ENCODE data around the gene GPR62. TPM values are rescaled to one million over a fixed set of nuclear protein-coding genes. Genes with fewer than 3 reads are reported as not detected.
"Not testable (repeated sequence)": the region's sequence is repeated elsewhere in the genome, so short reads cannot be mapped to it uniquely, and the experiment has no call there.

Gene GPR62
- total RNA-seq, 3 donors from 2014 or later (not counting 1 experiment from before 2014, with no cell fraction given), result not detected

DNA sequence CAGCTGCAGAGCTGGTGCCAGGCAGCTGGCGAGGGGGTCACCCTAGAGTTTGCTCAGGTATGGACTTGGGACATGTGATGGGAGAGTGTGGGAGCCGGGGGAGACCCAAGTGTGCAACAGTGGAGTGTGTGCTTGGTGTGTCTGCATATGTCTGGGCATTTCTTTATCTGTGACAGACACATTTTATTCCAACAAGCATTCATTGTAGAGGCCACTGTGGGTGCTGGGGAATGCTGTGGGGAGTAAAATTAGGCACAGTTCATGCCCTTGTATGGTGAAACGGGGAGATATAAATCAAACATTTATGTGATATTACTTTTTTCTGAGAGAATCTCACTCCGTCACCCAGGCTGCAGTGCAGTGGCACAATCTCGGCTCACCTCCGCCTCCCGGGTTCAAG, 32.4 kb downstream of the GPR62 start:
- ATAC-seq (no peak), DNase-seq (no peak)
- Histone ChIP-seq H3K27me3 (ENCODE audit: control insufficient read depth, insufficient read depth, low read length) (no peaks in the 10 kb centered on the region), H3K27ac (ENCODE audit: low read length) (no peak overlapping the region), H3K36me3 (ENCODE audit: control insufficient read depth, insufficient read depth, low read length) (peaks cover 3% of the 10 kb centered on the region), H3K4me1 (ENCODE audit: control insufficient read depth, insufficient read depth, low read length) (peaks cover 13% of the 10 kb centered on the region), H3K4me3 (ENCODE audit: low read length) (no peak overlapping the region), H3K9me3 (ENCODE audit: control insufficient read depth, insufficient read depth, low read length) (no peaks in the 10 kb centered on the region)
- Mint-ChIP-seq H3K36me3 (no peaks in the 10 kb centered on the region), H3K27ac (peak overlapping the region in 1 of 2 donors; percentile 46), H3K4me3 (no peak overlapping the region), H3K4me1 (peaks cover 13 to 28% of the 10 kb centered on the region in 2 donors), H3K27me3 (ENCODE audit: low read depth in 2 of 2) (no peaks in the 10 kb centered on the region), H3K9me3 (no peaks in the 10 kb centered on the region)
- 95% methylated on average over 7 of the region's 7 CpGs for WGBS (ENCODE audit: insufficient coverage)
- TF ChIP-seq, protein P1, sequence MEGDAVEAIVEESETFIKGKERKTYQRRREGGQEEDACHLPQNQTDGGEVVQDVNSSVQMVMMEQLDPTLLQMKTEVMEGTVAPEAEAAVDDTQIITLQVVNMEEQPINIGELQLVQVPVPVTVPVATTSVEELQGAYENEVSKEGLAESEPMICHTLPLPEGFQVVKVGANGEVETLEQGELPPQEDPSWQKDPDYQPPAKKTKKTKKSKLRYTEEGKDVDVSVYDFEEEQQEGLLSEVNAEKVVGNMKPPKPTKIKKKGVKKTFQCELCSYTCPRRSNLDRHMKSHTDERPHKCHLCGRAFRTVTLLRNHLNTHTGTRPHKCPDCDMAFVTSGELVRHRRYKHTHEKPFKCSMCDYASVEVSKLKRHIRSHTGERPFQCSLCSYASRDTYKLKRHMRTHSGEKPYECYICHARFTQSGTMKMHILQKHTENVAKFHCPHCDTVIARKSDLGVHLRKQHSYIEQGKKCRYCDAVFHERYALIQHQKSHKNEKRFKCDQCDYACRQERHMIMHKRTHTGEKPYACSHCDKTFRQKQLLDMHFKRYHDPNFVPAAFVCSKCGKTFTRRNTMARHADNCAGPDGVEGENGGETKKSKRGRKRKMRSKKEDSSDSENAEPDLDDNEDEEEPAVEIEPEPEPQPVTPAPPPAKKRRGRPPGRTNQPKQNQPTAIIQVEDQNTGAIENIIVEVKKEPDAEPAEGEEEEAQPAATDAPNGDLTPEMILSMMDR (IDR thresholded peaks at IDR 0.05), result no peak
- intact Hi-C loops (cut with micrococcal nuclease), result no loop called here

DNA sequence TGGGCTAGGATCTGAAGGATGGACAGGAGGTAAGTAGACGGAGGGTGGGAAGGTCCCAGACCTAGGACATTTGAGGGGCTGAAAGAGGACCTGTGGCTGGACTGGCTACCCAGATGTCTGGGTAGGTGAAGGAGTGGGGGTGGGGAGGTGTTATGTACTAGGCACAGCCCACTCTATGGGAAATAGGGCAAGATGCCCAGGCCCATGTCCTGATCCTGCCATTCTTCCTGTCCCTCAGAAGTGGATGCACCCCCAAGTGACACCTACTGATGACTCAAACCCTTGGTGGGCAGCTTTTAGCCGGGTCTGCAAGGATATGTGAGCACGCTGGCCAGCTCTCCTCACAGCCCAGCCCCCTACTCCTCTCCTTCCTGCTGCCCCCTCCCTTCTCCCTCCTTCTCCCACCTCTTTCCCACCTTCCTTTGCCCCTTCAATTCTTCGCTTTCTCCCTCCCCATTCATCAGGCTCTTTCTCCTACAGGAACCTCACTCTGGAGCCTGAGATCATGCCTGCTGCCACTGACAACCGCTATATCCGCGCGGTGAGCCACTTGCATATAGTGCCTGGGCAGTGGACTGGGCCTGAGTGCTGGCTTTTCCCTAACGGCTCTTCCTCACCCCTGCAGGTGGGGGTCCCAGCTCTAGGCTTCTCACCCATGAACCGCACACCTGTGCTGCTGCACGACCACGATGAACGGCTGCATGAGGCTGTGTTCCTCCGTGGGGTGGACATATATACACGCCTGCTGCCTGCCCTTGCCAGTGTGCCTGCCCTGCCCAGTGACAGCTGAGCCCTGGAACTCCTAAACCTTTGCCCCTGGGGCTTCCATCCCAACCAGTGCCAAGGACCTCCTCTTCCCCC, 33.3 kb downstream of the GPR62 start:
- H3K9me3 ChIP-seq (ENCODE audit: control insufficient read depth, insufficient read depth, low read length), result no peaks in the 10 kb centered on the region
- H3K27ac ChIP-seq (ENCODE audit: low read length), result no peak overlapping the region
- WGBS (ENCODE audit: insufficient coverage), result 82% methylated on average over 15 of the region's 15 CpGs
- Mint-ChIP-seq H3K9me3 (no peaks in the 10 kb centered on the region), H3K27me3 (ENCODE audit: low read depth in 2 of 2) (no peaks in the 10 kb centered on the region), H3K4me1 (peaks cover 8 to 22% of the 10 kb centered on the region in 2 donors), H3K36me3 (no peaks in the 10 kb centered on the region), H3K27ac (peak overlapping the region in 1 of 2 donors; percentile 46), H3K4me3 (no peak overlapping the region)
- ATAC-seq (no peak), DNase-seq (no peak)
- H3K4me1 ChIP-seq (ENCODE audit: control insufficient read depth, insufficient read depth, low read length), result peaks cover 6% of the 10 kb centered on the region
- H3K27me3 ChIP-seq (ENCODE audit: control insufficient read depth, insufficient read depth, low read length), result no peaks in the 10 kb centered on the region
- intact Hi-C loops (cut with micrococcal nuclease), result no loop called here
- no peak overlapping the region for H3K4me3 ChIP-seq (ENCODE audit: low read length)
- H3K36me3 ChIP-seq (ENCODE audit: control insufficient read depth, insufficient read depth, low read length), result peaks cover 9% of the 10 kb centered on the region
- TF ChIP-seq, protein P1 (IDR thresholded peaks at IDR 0.05), result no peak

DNA sequence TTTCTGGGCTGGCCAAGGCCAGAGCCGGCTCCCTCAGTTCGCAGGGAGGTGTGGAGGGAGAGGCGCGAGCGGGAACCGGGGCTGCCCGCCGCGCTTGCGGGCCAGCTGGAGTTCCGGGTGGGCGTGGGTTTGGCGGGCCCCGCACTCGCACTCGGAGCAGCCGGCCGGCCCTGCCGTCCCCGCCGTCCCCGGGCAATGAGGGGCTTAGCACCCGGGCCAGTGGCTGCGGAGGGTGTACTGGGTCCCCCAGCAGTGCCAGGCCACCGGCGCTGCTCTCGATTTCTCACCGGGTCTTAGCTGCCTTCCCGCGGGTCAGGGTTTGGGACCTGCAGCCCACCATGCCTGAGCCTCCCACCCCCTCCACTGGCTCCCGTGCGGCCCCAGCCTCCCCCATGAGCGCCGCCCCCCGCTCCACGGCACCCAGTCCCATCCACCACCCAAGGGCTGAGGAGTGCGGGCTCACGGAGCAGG, 35.4 kb downstream of the GPR62 start:
- H3K36me3 Mint-ChIP-seq; intact Hi-C loops (cut with micrococcal nuclease); H3K27me3 ChIP-seq (ENCODE audit: control insufficient read depth, insufficient read depth, low read length); H3K27ac Mint-ChIP-seq; H3K4me3 Mint-ChIP-seq; DNase-seq; H3K9me3 Mint-ChIP-seq; H3K4me3 ChIP-seq (ENCODE audit: low read length); ATAC-seq; H3K9me3 ChIP-seq (ENCODE audit: control insufficient read depth, insufficient read depth, low read length); H3K27me3 Mint-ChIP-seq (ENCODE audit: low read depth in 2 of 2); H3K27ac ChIP-seq (ENCODE audit: low read length): not testable (repeated sequence)
- H3K4me1 Mint-ChIP-seq, result peaks cover 19 to 37% of the 10 kb centered on the region in 2 donors
- WGBS (ENCODE audit: insufficient coverage), result 96% methylated on average over 36 of the region's 38 CpGs
- H3K36me3 ChIP-seq (ENCODE audit: control insufficient read depth, insufficient read depth, low read length), result peaks cover 22% of the 10 kb centered on the region
- H3K4me1 ChIP-seq (ENCODE audit: control insufficient read depth, insufficient read depth, low read length), result peaks cover 16% of the 10 kb centered on the region

DNA sequence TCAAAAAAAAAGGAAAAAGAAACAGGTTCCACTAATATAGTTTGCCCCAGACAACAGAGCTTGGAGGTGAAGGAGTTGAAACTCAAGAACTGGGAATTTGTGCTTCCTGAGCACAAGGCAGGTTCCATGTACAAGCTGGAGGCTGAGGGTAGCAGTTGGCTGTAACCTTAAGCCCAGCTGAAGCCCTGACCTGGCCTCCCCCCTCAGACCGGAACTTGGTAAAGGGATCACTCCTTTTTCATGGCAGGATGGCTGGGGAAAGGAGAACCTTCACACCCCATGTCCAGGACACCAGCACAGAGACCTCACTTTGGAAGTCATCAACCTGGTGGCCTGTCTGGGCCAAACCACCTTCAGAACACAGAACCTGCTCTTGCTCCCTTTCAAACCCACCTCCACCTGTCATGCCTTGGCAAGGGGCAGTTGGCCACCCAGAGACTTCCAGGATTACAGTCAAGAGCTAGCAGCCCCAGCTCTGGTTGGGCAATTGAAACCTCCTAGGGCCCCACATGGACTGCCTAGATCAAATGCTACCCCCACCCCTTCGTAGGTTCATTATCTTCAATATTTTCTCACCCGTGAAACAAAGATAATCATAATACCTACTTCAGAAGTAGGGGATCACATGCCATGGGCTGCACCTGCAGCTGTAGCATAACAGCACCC, 37.0 kb downstream of the GPR62 start:
- H3K4me3 Mint-ChIP-seq, result no peak overlapping the region
- no peaks in the 10 kb centered on the region for H3K9me3 ChIP-seq (ENCODE audit: control insufficient read depth, insufficient read depth, low read length)
- H3K36me3 Mint-ChIP-seq, result no peaks in the 10 kb centered on the region
- H3K27ac ChIP-seq (ENCODE audit: low read length), result no peak overlapping the region
- H3K27me3 ChIP-seq (ENCODE audit: control insufficient read depth, insufficient read depth, low read length), result no peaks in the 10 kb centered on the region
- ATAC-seq, result no peak
- H3K27ac Mint-ChIP-seq, result no peak overlapping the region
- no peak for DNase-seq
- WGBS (ENCODE audit: insufficient coverage), result 98% methylated on average over 3 of the region's 3 CpGs
- no peaks in the 10 kb centered on the region for H3K9me3 Mint-ChIP-seq
- intact Hi-C loops (cut with micrococcal nuclease), result no loop called here
- peaks cover 20% of the 10 kb centered on the region for H3K4me1 ChIP-seq (ENCODE audit: control insufficient read depth, insufficient read depth, low read length)
- peaks cover 23 to 42% of the 10 kb centered on the region in 2 donors for H3K4me1 Mint-ChIP-seq
- H3K27me3 Mint-ChIP-seq (ENCODE audit: low read depth in 2 of 2), result no peaks in the 10 kb centered on the region
- peaks cover 22% of the 10 kb centered on the region for H3K36me3 ChIP-seq (ENCODE audit: control insufficient read depth, insufficient read depth, low read length)
- H3K4me3 ChIP-seq (ENCODE audit: low read length), result no peak overlapping the region
- TF ChIP-seq, protein P1 (IDR thresholded peaks at IDR 0.05), result no peak

DNA sequence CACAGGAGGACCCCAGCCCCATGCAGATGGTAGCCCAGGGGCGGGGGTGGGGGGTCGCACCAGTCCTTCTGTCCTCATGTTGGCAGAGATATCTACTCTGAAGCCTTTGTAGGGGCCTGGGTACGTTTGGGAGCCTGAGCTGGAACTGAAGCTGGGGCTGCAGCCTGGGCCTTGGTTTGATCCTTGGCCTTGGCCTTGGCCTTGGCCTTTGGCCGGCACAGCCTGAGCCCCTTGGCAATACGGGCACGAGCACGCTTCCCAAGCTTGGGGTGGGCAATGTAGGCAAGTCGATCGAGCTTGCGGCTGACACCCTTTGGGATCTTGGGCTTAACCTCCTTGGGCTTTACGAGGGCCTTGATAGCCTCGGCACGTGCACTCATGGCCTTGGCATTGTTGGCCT, 38.5 kb downstream of the GPR62 start:
- not testable (repeated sequence) for ATAC-seq; H3K27ac ChIP-seq (ENCODE audit: low read length)

More for the DNA sequence above, 38.5 kb downstream of the GPR62 start:
- Histone ChIP-seq H3K36me3 (ENCODE audit: control insufficient read depth, insufficient read depth, low read length) (peaks cover 22% of the 10 kb centered on the region), H3K4me1 (ENCODE audit: control insufficient read depth, insufficient read depth, low read length) (peaks cover 20% of the 10 kb centered on the region)
- not testable (repeated sequence) for H3K27me3 Mint-ChIP-seq (ENCODE audit: low read depth in 2 of 2); H3K9me3 ChIP-seq (ENCODE audit: control insufficient read depth, insufficient read depth, low read length); H3K4me3 Mint-ChIP-seq; H3K36me3 Mint-ChIP-seq; H3K4me3 ChIP-seq (ENCODE audit: low read length); H3K9me3 Mint-ChIP-seq; H3K27me3 ChIP-seq (ENCODE audit: control insufficient read depth, insufficient read depth, low read length); DNase-seq
- intact Hi-C loops (cut with micrococcal nuclease), result loop anchor here (2.0 kb wide), 1 partner anchor 19 kb away; the partner anchor contains the start of genes ABHD14A and ABHD14B
- 80% methylated on average over 4 of the region's 13 CpGs for WGBS (ENCODE audit: insufficient coverage)
- H3K4me1 Mint-ChIP-seq, result peaks cover 23 to 37% of the 10 kb centered on the region in 2 donors
- H3K27ac Mint-ChIP-seq, result peak overlapping the region; percentile 98 to 100
